Endothelial cell of umbilical vein (primary cell): ENCODE data around the gene CNTFR. TPM values are rescaled to one million over a fixed set of nuclear protein-coding genes. Genes with fewer than 3 reads are reported as not detected.

ENCODE experiments used
- BruUV-seq: library from RNA; stranded (reverse); fragments of 400-500 nt; replicated peaks from 2 replicates; lab custom pipeline; 2021; lab: Mats Ljungman, UMichigan
- CTCF ChIA-PET: fragments of 300-600, 350-600 bp; sonication (Branson Sonifier 250); formaldehyde crosslinking; loops from one replicate; lab custom pipeline; 2021; ENCODE audit warnings: antibody characterized with exemption, inconsistent platforms; lab: Charles Lee
- POLR2A ChIA-PET: fragments of 300-600, 350-600 bp; sonication (Branson Sonifier 250); formaldehyde crosslinking; loops from one replicate; lab custom pipeline; 2021; ENCODE audit warnings: antibody characterized with exemption, inconsistent platforms; lab: Charles Lee
- DNase-seq: peaks from one replicate; pipeline ENCODE4 v3.0.0-alpha.2; 2011; ENCODE audit warnings: low read depth, low spot score
- FAIRE-seq: peaks from 2 replicates; lab custom pipeline; 2011; peaks lifted over from hg19 to GRCh38; lab: Jason Lieb, UNC
- H2AFZ ChIP-seq: 2 replicates; pipeline ENCODE4 v1.6.0; 2012; ENCODE audit warnings: low read depth, low read length, control low read depth, inconsistent platforms
- H3K27ac ChIP-seq: 2 replicates; pipeline ENCODE4 v1.5.1; 2011; ENCODE audit warnings: low read depth, mild to moderate bottlenecking, control low read depth, low read length, moderate library complexity; ENCODE audit not compliant: insufficient read depth
- H3K27me3 ChIP-seq, 2 experiments: 2 replicates each; pipeline versions ENCODE4 v1.6.0 to v1.6.1; 2011; ENCODE audit warnings: low read length in 2 of 2, mixed read lengths in 1 of 2; ENCODE audit not compliant: control insufficient read depth in 2 of 2, insufficient read depth in 2 of 2
- H3K36me3 ChIP-seq, 2 experiments: 2 replicates in 1 of 2; 3 replicates in 1 of 2; pipeline ENCODE4 v1.5.1; 2011; ENCODE audit warnings: low read length in 2 of 2, mild to moderate bottlenecking in 1 of 2, moderate library complexity in 1 of 2; ENCODE audit not compliant: control insufficient read depth in 2 of 2, insufficient read depth in 2 of 2; ENCODE audit errors: extremely low read depth in 1 of 2
- H3K4me1 ChIP-seq: 3 replicates; pipeline ENCODE4 v1.5.1; 2011; ENCODE audit warnings: mild to moderate bottlenecking, low read length; ENCODE audit not compliant: control insufficient read depth, insufficient read depth; ENCODE audit errors: extremely low read depth
- H3K4me2 ChIP-seq: 2 replicates; pipeline ENCODE4 v1.6.1; 2011; ENCODE audit warnings: low read length, control low read depth, mixed read lengths; ENCODE audit not compliant: insufficient read depth
- H3K4me3 ChIP-seq, 3 experiments: fragments of 200-600 bp in 1 of 3; sonication (generic), shearing (Covaris generic) in 1 of 3; replicated peaks in 1 of 3; 2 replicates each; pipeline ENCODE4 v1.5.1; 2011 to 2016; ENCODE audit warnings: control low read depth in 3 of 3, low read length in 3 of 3, mild to moderate bottlenecking in 2 of 3, inconsistent platforms in 1 of 3, low read depth in 1 of 3, moderate library complexity in 1 of 3; ENCODE audit not compliant: insufficient read depth in 1 of 3
- H3K79me2 ChIP-seq: 2 replicates; pipeline ENCODE4 v1.6.0; 2012; ENCODE audit warnings: low read length, inconsistent platforms; ENCODE audit not compliant: control insufficient read depth, insufficient read depth
- H3K9ac ChIP-seq: replicated peaks from 2 replicates; pipeline ENCODE3; 2011; ENCODE audit warnings: low read length, control low read depth; ENCODE audit not compliant: insufficient read depth; ENCODE audit errors: extremely low read depth
- H3K9me1 ChIP-seq: replicated peaks from 3 replicates; pipeline ENCODE4 v1.6.0; 2011; ENCODE audit warnings: mild to moderate bottlenecking, low read length; ENCODE audit not compliant: control insufficient read depth, insufficient read depth; ENCODE audit errors: extremely low read depth
- H3K9me3 ChIP-seq: replicated peaks from 2 replicates; pipeline ENCODE4 v1.5.1; 2012; ENCODE audit warnings: low read length, inconsistent platforms; ENCODE audit not compliant: control insufficient read depth, insufficient read depth
- H4K20me1 ChIP-seq: replicated peaks from 2 replicates; pipeline ENCODE3; 2011; ENCODE audit warnings: mild to moderate bottlenecking, low read length; ENCODE audit not compliant: control insufficient read depth, insufficient read depth; ENCODE audit errors: extremely low read depth
- CTCF ChIP-seq, 2 donors: IDR thresholded peaks; 1 replicate in 1 of 2; 2 replicates in 1 of 2; pipeline ENCODE4 v1.5.1; 2011; ENCODE audit warnings: low read length in 2 of 2, mild to moderate bottlenecking in 2 of 2, moderate library complexity in 2 of 2, control low read depth in 1 of 2, inconsistent platforms in 1 of 2, low read depth in 1 of 2; ENCODE audit not compliant: insufficient read depth in 1 of 2; ENCODE audit errors: extremely low read depth in 1 of 2
- EZH2 ChIP-seq: IDR thresholded peaks from 2 replicates; pipeline ENCODE4 v1.6.1; 2012; ENCODE audit warnings: borderline replicate concordance, low read depth, mild to moderate bottlenecking, moderate library complexity, low read length, inconsistent platforms; ENCODE audit not compliant: severe bottlenecking
- GATA2 ChIP-seq: IDR thresholded peaks from 2 replicates; pipeline ENCODE4 v1.7.0; 2011; ENCODE audit warnings: low read depth, mild to moderate bottlenecking, moderate library complexity, mixed read lengths, low read length; ENCODE audit not compliant: insufficient read length, insufficient read depth
- JUN ChIP-seq: IDR thresholded peaks from 2 replicates; pipeline ENCODE4 v1.6.1; 2011; ENCODE audit warnings: borderline replicate concordance, low read depth; ENCODE audit not compliant: insufficient read length, insufficient read depth
- MAX ChIP-seq: IDR thresholded peaks from 2 replicates; pipeline ENCODE4 v1.6.1; 2011; ENCODE audit not compliant: insufficient read depth, insufficient read length
- POLR2A ChIP-seq: IDR thresholded peaks from 2 replicates; pipeline ENCODE4 v1.6.1; 2012; ENCODE audit warnings: low read depth, mild to moderate bottlenecking, control low read depth, low read length
- POLR2AphosphoS5 ChIP-seq: IDR thresholded peaks from 2 replicates; pipeline ENCODE4 v1.6.1; 2012; ENCODE audit warnings: low read depth, mild to moderate bottlenecking, control low read depth, low read length, moderate library complexity; ENCODE audit not compliant: insufficient read depth
- dilution Hi-C: fragments of 300-500 bp; cut with MboI; formaldehyde crosslinking; loops from one replicate; pipeline ENCODE4 v1.15.0; 2019; ENCODE audit warnings: low sequenced_read_pairs; ENCODE audit not compliant: extremely low pct_ligation_motif_present
- intact Hi-C: fragments of 100-400 bp; cut with micrococcal nuclease; formaldehyde crosslinking; loops from one replicate; pipeline ENCODE4 v1.10.0; 2022
- polyA plus RNA-seq, 4 experiments: library from polyadenylated mRNA; depleted of rRNA in 3 of 4; stranded (reverse) in 3 of 4; unstranded in 1 of 4; fragments of >200 nt; gene quantifications; 2 replicates each; pipeline versions ENCODE4 v1.2.1 to v1.2.3, GENCODE V29; 2011 to 2012; ENCODE audit warnings: missing spikeins in 1 of 4
- total RNA-seq: library from RNA; stranded (reverse); gene quantifications from 2 replicates; pipeline ENCODE4 v1.2.3, GENCODE V29; 2021

CNTFR gene
- total and polyA plus RNA-seq, 2 donors (not counting 3 experiments of a cell fraction or from before 2014, with no cell fraction given): not detected

GRCh38 chr9:34607331-34607730, 17.8 kb upstream of the CNTFR start:
- no peak for FAIRE-seq
- ChIA-PET POLR2A (no interaction called here), CTCF (interaction anchor here (5.4 to 5.8 kb wide), 4 partner anchors 14 to 204 kb away, joined by 40 to 104 read pairs (median 80); no protein-coding TSS in a partner anchor)
- no peak overlapping the region for H3K27ac ChIP-seq
- no TSS peak for BruUV-seq
- no peaks in the 10 kb centered on the region for H3K36me3 ChIP-seq
- H3K4me1 ChIP-seq: peaks cover 9% of the 10 kb centered on the region
- H3K4me2 ChIP-seq: no peak overlapping the region
- no peak for TF ChIP-seq POLR2A
- no peak for TF ChIP-seq MAX
- no peak for TF ChIP-seq POLR2AphosphoS5
- TF ChIP-seq CTCF (IDR thresholded peaks at IDR 0.05; ENCODE audit: extremely low read depth in 1 of 2, insufficient read depth in 1 of 2, low read depth in 1 of 2, low read length in 2 of 2): no peak
- no peak for TF ChIP-seq JUN
- no peak for TF ChIP-seq GATA2
- no peak for TF ChIP-seq EZH2
- H3K27me3 ChIP-seq: peaks cover 0 to 10% of the 10 kb centered on the region in 2 experiments
- peaks cover 2% of the 10 kb centered on the region for H3K79me2 ChIP-seq
- no peak overlapping the region for H3K4me3 ChIP-seq
- H4K20me1 ChIP-seq: no peaks in the 10 kb centered on the region
- intact Hi-C loops: no loop called here
- H2AFZ ChIP-seq: no peak overlapping the region
- no peak overlapping the region for H3K9ac ChIP-seq
- DNase-seq: no peak
- H3K9me1 ChIP-seq: no peaks in the 10 kb centered on the region
- dilution Hi-C loops: no loop called here
- no peaks in the 10 kb centered on the region for H3K9me3 ChIP-seq
